NCI-H146 treated with DMSO at 0.1 percent for 48 hours (cell line): ENCODE measurements around the gene CREB5.
A peak's percentile ranks its signal among the peaks of the same experiment; 100 is the strongest.

ENCODE experiments used
- DNase-seq: peaks from one replicate; lab custom pipeline; 2025; ENCODE audit not compliant: unreplicated experiment; lab: John Stamatoyannopoulos, UW

CREB5 gene

DNA sequence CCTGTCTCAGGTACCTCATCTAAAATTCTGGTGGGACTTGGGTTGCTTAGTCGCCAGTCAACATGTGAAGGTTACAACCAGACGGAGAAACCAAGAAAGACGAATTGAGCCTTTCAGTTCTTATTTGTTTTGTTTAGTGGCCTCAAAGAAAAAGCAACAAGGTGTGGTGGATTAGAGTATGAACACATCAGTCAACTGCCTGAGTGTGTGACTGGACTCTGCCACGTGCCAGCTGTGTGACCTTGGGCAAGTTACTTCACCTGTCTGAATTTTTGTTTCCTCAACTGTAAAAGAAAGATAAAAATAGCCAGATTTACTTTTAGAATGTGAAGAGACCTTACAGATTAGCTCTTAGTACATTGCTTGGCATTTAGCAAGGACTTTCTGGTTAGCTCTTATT lies 259.2 kb downstream of the CREB5 start:
- no peak for DNase-seq

DNA sequence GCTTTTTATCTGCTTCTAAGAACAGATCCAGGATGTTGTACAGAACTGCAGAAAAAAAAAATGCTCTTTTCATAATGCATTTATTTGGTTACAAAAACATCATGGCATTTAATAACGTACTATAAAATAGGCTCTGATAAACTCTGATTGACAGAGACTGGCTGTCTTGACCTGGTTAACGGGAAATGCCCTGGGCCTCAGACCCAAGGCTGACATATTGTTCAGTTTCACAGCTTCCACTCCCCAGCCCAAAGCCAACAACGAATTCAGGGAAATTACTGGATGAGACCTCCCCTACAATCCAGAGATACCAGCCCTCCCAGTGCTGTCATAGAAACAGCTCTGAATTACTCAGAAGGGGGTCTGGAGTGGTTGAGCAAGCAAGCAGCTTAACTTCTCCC lies 260.1 kb downstream of the CREB5 start:
- no peak for DNase-seq

DNA sequence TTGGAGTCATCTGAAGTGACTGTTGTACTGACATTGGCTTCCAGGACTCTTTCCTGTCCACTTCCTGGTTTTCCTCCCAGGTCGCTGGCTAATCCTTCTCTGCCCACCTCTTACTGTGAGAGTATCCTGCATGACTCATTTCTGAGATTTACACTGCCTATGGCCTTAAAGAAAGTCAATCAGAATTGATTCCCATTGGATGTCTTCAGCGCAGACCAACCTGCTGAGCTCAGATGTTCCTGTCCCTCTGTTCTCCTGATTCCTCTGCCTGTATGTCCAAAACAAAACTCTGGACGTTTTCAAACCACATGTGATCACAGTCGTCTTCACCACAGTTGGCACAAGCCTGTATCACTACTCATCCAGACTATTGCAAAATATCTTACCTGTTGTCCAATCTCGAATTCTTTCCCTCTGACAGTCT lies 262.1 kb downstream of the CREB5 start:
- no peak for DNase-seq

DNA sequence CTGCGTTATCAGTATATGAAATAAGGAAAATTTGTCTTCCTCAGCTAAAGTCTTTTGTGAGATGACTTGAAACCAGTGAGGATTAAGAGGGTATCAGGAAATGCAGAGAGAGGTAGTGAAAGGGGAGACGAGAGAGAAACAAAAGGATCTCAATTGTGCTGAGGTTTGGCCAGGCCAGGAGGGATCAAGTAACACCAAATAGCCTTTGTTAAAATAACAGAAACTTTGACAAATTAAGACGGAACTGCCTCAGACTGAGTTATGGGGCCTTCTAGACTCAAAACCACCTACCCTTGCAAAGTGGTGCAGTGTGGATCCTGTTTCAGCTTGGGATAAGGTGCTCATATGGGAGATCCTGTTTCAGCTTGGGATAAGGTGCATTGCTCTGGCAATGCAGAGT lies 263.1 kb downstream of the CREB5 start:
- no peak for DNase-seq

DNA sequence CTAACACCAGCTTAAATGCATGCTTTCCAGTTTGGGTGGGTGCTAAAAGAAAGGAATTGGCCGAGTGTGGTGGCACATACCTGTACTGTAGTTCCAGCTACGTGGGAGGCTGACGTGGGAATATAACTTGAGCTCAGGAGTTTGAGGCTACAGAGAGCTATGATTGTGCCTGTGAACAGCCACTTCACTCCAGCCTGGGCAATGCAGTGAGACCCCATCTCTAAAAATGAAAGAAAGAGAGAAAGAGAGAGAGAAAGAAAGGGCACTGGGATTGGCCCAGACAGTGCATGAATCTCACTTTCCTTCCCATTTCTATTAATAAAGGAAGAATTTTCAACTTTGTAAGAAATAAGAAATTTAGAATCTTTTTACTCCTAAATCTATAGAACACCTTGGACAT lies 265.4 kb downstream of the CREB5 start:
- no peak for DNase-seq

DNA sequence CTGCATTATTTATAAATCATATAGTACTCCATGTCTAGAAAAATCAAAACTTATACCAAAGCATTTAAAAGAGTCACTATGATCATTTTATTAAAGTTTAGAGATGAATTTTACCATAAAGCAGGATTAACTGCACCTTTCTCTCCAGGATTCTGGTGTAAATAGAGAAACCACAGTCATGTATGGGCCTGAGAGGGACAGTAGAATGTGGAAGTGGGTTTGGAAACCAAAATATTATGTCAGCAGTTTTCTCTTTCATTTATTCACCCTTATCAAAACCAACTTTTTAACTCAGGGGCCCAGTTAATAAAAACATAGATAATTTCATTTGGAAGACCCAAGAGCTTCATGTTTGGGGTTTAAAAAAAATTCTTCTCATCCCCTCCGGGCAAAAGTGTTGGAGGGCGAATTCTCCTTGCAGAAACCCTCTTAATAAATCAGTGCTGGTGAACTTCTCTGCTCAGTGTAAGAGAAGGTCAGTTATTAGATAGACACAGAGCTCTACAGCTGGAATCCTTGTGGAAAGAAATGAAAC lies 266.2 kb downstream of the CREB5 start:
- DNase-seq: no peak

DNA sequence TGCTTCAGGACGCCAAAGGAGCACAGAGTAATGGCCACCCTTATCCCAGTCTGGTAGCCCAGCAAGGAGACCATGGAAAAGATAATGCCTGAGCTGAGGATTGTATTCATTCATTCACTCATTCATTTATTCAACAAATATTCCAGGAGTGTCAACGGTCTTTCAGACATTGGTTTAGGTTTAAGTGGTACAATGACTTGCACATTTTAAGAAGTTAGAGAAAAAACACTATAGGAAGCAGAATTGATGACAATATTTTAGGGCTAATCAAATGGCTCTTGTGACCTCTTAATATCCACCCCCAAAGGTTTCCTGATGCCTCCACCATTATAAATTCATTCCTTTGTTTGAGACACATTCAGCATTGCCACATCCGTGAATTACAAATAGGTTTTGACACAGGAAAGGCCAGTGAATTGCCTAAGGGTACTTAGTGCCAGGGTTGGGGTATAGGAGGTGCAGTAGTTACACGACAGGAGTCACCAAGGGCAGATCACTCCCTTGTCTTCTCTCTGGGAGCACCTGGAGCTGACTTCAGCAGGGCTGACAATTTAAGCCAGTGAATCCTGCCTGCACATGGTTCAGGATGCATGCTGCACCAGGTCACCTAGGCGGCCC lies 269.5 kb downstream of the CREB5 start:
- no peak for DNase-seq

DNA sequence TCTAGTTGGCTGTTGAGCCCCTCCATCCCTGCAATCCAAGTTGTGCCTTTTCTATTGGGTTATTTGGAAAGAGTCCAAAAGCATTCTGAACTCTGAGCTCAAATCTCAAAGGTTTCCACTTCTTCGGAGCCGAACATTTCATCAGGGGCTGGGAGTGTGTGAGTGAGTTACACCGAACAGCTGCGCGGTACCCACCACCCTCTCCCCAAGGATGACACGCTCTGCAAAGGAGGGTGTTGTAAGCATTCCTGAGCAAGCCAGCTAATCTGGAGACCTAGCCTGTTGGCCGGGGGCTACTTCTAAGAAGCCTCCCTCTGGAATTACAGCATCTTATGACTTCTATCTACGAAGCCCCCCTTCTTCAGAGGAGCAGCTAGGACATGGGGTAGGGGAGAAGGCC lies 270.5 kb downstream of the CREB5 start:
- no peak for DNase-seq

DNA sequence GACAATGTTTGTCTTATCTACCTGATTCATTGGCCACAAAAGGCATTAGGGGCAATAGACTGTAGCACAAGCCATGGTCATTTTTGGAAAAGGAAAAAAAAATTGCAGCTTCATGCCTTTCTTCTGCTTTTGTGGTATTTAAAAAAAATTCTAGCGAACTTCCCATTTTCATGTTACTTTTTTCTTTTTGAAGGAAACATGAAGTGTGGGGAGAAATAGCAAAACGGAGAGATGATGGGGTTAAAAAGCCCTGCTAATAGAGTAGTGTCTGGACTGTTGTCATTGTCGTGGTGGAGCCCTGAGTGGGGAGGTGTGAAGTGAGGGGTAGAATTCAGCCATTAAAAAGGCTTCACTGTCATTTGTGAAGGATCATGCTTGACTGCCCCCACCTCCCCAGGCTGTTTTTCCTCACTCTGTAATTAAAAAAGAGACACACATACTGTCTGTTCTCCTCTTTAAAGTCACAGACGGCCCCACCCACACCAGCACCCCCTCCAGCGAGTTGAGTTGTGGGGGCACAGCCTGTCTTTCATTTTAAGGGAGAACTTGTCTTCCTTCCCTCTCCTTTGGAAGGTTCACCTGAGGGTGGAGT lies 272.4 kb downstream of the CREB5 start:
- DNase-seq: no peak

DNA sequence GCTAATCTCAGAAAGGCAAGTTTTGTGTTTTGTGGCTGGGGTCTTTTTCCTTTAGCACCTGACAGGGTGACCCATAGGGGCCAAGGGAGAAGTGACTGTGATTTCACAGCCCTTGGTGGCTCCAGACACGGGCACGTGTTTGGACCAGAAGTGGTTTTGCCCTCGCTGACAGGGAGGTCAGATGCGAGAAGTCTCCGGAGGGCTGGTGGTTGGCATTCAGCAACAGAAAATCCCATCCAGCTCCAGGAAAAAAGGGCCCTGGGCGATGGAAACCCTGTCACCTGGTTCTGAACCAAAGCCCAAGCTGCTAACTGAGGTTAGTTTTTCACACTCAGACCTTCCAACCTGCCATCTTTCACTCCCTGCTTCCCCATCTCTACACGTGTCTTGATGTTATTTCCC lies 272.9 kb downstream of the CREB5 start:
- no peak for DNase-seq

DNA sequence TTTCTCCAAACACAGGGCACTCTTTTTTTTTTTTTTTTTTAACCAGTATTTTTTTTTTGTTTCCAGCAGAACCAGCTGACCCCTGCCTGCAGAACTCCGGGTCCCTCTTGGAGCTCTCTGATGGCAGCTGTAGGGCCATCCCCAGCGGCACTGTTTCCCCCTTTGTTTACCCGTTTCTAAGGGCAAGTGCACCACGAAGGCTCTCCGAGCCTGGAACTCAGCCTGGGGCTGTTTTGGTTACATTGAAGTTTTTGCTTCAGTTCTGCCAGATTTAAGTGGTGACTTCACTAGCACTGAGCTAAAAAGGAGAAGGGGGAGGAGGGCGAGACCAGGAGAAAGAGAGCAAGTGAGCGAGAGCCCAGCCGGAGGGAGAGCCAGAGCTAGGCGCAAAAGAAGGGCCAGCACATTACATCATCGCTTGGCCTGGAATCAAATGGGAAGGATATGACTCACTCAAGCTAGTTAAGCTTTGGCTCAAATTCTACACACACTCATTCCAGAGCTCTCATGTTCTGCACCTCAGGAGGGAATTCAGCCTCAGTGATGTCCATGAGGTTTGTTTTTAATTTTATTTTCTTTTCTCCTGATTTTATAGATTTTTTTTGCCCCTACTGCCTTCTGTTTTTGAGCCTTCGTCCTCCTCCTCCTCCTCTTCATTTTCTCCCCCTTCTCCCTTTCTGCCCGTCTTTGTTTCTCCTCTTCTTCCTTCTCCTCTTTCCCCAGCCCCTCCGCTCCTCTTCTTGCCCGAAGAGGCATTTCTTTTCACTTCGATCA lies 273.5 kb downstream of the CREB5 start:
- DNase-seq: peak; percentile 14

DNA sequence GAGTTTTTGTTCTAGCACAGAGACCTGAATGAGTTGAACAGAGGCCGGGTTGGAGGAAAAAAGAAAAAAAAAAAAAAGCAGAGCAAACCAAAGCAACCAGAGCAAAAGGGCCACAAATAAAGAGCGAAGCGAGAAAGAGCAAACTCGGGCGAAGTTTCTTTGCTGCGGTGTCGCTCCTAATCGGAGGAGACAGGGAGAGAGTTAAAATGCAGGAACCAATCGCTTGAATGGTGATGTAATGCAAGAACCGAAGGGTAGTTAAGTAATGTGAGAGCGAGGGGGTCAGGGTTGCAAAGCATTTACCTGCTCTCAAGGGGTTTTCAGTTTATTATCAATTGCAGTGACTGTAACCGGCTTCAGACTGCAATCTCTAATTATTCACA lies 274.1 kb downstream of the CREB5 start:
- DNase-seq: no peak

DNA sequence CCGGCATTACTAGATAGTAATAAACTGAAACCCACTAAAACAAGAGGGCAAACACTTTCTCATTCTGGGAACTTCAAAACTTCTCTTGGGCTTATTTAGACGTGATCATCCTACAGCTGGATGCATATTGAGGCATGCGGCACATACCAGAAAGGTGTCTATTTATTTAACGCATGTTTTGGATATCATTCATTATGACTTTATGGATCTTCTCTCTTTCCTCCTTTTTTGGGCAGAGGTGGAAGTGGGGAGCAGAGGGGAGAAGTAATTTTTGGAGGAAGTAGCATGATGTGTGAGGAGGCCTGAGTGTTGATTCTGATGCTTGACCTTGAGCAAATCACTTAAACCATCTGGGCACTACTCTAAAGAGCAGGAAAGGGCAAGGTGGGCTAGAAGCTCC lies 275.2 kb downstream of the CREB5 start:
- no peak for DNase-seq

DNA sequence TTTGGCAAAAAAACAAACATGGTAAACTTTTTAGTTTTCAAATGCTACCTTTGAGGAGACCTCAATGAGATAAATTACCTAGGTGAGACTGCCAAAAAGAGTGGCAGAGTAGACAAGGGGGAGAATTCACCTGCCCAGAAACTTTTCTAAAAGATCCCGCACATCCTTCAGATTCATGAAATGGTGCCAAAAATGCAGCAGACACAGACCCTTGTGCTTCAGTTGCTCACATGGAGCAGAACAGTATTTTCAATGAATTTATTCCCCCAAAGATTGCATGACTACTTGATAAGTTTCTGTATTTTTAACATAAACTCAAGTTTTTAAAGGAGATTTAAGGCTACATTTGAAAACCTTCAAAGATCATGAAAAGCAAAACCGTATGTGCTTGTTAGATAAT lies 275.9 kb downstream of the CREB5 start:
- DNase-seq: no peak

DNA sequence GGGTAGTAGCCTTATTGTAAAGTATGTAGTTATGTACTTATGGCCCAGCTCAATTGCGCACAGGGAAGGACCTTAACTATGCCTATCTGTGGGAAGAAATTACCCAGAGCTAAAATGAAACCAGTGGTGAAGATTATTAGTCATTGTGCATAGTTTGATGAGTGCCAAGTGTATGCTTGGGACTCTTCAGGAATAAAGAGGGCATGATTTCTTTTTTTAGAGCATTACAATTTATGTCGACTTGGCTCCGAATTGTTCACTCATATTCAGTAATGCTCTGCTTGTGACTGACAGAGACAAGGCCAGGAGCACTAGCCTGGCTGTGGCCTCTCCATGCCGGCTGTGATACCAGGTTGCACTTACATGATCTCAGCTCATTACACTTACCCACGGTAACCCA lies 276.3 kb downstream of the CREB5 start:
- DNase-seq: no peak

DNA sequence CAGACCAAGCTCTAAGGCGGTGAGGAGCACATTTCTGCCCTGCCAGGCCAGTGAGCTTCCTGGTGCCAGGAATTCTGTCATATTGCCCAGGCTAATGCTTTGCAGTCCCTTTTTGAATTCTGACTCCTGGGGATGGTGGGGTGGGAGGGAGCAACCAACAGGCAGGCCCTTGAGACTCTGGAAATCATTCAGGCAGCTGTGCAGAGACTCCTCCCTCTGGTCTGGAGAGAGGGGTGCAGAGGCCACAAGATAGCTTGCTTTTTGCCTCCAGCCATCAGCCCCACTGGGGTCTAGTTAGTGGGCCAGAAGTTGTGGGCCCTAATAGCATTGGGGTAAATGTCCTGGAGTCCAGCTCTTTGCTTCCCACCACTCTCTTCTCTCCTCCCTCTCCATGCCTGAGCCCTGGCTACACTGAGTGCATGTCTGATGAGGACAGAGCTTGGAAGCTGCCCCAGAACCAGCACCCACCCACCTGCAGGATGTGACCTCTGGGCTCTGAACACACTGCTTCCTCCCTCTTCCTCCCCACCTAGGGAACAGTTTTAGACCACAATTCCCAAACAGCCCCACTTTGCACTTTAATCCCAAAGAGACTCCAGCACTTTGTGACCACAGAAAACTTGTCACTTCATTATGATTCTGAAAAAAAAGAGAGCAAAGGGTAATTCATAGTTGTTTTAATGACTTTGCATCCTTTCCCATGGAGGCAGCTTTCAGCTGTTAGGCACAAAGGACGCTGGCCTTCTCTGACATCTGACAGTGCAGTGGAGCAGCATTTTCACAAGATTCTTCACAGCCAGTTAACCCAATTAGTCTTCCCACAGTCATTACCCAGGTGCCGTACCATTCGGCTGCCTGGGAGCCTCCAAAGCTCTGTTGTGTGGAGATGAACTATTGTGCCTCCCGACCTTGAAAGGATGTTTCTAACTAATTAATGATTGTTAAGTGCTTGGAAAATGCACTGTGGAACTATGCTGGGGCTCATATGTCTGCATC lies 283.3 kb downstream of the CREB5 start:
- DNase-seq: no peak

DNA sequence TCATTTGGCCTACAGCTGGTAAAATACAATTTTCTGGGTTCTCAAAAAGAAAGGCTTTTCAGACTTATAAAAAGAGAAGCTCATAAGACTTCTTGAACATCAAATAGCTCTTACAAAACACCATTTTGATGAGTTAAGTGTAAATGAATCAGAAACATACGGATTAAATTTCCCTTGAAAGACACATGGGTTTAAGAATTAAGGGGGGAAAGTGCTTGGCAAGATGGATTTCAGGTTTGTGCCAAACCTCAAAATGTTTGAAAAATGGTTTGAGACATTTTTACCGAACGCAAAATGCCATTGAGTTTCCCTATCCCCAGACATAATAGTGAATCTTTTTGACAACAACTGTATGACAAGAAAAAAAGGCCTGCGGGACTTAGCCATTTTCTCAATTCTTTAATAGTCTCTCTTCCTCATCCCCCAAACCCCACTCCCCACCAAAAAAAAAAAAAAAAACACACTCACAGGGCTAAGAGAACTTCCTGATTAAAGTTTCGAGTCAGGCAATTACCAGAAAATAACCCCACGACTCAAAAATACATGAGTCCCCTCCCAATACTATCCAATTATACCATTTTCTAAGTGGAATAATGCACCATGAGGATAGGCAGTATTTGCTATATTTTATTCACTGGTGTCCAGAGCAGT lies 285.7 kb downstream of the CREB5 start:
- no peak for DNase-seq

DNA sequence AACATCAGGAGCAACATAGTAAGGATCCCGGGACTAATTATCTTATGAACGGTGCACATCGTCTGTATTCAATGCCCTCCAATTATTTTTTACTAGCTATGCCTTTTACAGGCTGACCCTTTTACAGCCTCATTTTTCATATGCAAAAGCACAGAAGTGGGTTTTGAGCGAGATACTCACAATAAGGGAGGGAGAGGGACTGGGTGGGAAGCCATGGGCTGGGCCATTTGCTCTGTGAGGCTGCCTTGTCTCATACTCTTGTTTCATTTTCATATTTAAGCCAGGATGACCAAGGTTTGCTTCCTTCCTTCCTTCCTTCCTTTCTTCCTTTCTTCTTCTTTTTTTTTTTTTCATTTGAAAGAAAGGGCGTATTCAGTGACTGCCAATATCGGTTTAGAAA lies 286.5 kb downstream of the CREB5 start:
- no peak for DNase-seq

DNA sequence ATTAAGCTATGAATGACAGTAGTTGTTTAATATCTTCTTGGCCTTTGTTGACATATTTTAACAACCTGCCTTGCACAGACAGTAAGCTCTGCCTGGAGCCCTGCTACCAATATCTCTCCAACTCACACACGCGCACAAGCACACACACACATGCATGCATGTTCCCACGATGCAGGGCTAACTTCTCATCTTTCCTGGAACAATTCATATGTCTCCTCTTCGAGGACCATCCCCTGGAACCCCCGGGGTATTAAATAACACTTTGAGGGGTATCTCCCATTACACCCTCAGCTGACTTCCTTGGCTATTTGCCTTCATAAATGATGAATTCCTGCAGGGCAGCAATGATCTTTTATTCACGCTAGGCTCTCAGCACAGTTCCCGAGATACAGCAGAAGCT lies 287.8 kb downstream of the CREB5 start:
- DNase-seq: no peak

DNA sequence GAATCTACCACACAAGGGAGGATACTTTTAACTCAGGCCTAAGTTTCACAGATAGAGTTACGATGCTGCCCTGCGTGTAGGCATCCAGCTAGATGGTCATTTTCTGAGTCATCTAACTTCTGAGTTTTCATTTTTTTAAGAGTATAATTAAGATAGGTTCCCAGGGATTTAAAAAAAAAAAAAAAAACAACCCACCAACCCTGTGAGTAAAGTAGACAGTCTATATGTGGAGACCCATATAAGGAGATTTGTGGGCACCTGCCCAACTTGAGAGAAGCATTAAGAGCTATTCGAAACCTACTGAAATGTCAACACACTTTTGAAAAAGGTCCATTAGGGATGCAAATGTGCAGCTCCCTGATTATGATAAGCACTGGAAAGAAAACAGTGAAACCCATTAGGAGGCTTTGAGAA lies 288.5 kb downstream of the CREB5 start:
- no peak for DNase-seq

DNA sequence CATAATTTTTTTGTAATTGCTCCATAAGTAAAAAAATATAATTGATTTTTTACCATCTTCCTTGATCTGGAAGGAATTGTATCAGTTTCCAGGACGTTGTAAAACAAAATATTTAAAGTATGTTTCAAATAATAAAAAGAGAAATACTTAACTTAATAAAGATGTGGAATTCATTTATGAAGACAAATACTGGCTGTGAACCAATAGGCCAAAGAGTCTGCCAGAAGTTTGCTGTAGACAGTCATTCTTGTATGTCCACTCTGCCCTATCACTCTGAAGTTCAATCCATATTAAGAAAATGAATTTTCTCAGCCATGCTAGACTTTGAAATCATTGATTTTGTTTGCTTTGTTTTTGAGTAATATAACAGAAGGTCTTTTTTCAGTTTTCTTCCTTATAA lies 289.4 kb downstream of the CREB5 start:
- DNase-seq: no peak
